Mammary epithelial cell (primary cell): ENCODE results near the gene TNFSF9.

Experiments used
- CTCF ChIP-seq, 2 donors: IDR thresholded peaks in 1 of 2; conservative IDR thresholded peaks in 1 of 2; 2 replicates each; pipeline ENCODE4 v1.5.1; 2011 to 2012; ENCODE audit warnings: inconsistent platforms in 2 of 2, low read length in 2 of 2, mild to moderate bottlenecking in 2 of 2, control low read depth in 1 of 2, low read depth in 1 of 2; ENCODE audit not compliant: insufficient read depth in 1 of 2; ENCODE audit errors: extremely low read depth in 1 of 2
- EZH2 ChIP-seq: IDR thresholded peaks from 2 replicates; pipeline ENCODE4 v1.6.1; 2012; ENCODE audit warnings: low read length, inconsistent platforms, borderline replicate concordance

- no peak for TF ChIP-seq CTCF (conservative IDR thresholded peaks at IDR 0.05 in 1 of 2, IDR thresholded peaks at IDR 0.05 in 1 of 2; ENCODE audit: extremely low read depth in 1 of 2, insufficient read depth in 1 of 2, low read depth in 1 of 2, low read length in 2 of 2)
- no peak for TF ChIP-seq EZH2
Observed at GRCh38 chr19:6529937-6530385, 865 bp upstream of the TNFSF9 start.
